Stimulated activated CD4-positive, alpha-beta T cell treated with anti-CD3 and anti-CD28 coated beads, Interleukin-1b, Interleukin-23, amount 100 ng/mL, for 4 hours (primary cell): Measurements from ENCODE around the gene PRKAG3.
"Not testable (repeated sequence)": the region's sequence is repeated elsewhere in the genome, so short reads cannot be mapped to it uniquely, and the experiment has no call there.

Source experiments
- DNase-seq, 2 donors: peaks; one replicate each; pipeline ENCODE4 v3.0.0-alpha.2; 2020; ENCODE audit warnings: low read depth in 2 of 2

The PRKAG3 gene

DNA sequence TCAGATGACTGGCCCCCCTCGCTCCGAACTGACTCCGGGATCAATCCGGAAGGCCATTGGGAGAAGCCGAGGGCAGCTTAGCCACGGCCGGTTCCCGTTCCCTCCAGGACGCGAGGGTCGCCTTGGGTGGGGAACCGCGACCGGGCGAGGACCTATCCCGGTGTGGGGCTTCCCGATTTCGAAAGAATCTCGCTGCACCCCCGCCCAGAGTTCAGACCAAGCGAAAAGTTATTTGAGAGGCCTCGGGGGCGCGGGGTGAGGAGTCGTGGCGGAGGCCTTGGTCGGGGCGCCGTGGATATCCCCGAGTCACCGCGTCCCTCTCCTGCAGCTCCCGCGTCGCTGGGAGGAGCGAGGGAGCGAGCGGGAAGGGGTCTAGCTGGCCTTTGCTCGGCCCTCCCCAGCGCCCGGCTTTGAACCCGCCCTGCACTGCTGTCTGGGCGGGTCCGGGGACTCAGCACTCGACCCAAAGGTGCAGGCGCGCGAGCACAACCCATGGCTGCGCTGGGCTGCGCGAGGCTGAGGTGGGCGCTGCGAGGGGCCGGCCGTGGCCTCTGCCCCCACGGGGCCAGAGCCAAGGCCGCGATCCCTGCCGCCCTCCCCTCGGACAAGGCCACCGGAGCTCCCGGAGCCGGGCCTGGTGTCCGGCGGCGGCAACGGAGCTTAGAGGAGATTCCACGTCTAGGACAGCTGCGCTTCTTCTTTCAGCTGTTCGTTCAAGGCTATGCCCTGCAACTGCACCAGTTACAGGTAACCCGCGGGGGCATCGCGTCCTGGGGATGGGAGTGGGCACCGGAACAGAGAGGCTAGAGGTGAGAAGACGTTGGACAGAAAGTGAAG lies 49.7 kb downstream of the PRKAG3 start, which contains the start of gene CYP27A1:
Gene CYP27A1 (plus strand): TSS at position 457 of the 837 bp plus-strand sequence. CDS start 36 bp downstream, at position 493.
- DNase-seq, result no peak

DNA sequence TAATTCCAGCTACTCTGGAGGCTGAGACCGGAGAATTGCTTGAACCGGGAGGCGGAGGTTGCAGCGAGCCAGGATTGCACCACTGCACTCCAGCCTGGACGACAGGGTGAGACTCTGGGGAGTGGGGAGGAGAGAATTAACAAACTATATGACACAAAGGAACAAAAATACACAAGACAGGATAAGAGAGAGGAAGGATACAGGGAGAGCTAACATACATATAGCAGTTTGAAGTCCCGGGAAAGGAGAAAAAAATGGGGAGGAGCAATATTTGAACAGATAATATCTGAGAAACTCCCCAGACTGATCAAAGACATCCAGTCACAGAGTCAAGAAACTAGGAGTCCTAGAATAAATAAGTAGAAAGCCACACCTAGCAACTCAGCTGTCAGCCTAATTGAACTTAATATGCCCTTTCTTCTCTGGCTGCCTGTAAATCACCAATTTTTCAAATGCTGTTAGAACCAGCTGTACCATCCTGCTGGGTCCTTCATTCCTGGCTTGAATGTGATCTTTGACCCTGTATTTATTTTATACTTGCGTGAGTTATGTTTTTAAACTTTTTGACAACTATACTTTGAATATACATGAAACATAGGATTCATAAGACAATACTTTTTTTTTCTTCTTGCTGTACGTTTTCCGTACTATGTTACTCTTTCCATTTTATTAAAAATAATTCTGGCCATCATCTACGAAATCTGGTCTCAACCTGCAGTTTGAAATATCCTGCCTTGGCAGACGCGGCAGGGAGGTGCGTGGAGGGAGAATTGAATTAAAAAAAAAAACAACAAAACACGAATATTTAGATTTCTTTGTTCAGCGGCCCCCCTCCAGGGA lies 50.5 kb downstream of the PRKAG3 start:
- no peak for DNase-seq

DNA sequence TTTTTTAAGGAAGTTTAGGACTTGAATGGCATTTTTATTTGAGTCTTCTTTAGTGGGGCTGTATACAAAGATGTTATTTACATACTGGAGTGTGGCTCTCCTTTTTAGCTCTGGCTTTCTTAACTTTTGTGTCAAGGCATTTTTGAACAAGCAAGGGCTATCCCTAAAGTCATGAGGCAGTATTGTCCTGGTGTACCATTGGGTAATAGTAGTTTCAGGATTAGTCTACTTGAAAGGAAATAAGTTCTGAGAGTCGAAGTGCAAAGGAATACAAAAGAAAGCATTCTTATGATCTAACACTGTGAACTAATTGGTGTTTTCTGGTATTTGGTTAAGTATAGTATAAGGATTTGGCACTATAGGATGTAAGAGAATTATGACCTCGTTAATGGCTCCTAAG lies 51.6 kb downstream of the PRKAG3 start:
- DNase-seq, result no peak

- DNase-seq, result no peak
These were observed 54.2 kb downstream of the PRKAG3 start for GRCh38 chr2:218777276-218777990.

DNA sequence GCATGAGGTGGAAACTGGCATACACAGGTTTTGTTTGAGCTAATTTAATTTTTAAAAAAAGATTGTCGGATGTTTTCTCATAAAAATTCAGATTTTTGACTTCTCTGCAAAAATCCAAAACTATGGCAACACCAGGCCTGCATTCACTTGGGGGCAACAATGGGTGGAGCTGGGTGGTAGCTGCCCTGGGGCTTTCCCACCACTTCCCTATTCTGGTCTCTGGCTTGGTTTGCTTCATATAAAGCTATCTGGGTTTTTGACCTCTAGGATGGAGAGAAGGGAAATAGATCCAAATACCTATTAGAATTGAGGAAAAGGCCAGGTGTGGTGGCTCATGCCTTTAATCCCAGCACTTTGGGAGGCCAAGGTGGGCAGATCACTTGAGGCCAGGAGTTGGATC lies 55.1 kb downstream of the PRKAG3 start:
- DNase-seq, result no peak

GRCh38 chr2:218773881-218774280 lies 57.7 kb downstream of the PRKAG3 start:
- no peak for DNase-seq

- not testable (repeated sequence) for DNase-seq
These were observed 58.8 kb downstream of the PRKAG3 start for GRCh38 chr2:218772759-218773158.
